PFSK-1 (cell line): ENCODE results near the gene SLC4A3.

ENCODE experiments used
- FOXP2 ChIP-seq: optimal IDR thresholded peaks from 2 replicates; pipeline ENCODE3; 2011; ENCODE audit warnings: borderline replicate concordance, control low read depth, inconsistent platforms; ENCODE audit not compliant: insufficient read depth; ENCODE audit errors: extremely low read length, extremely low read depth
- POLR2AphosphoS5 ChIP-seq: IDR thresholded peaks from 2 replicates; pipeline ENCODE4 v1.6.1; 2012; ENCODE audit warnings: low read depth, mild to moderate bottlenecking, control low read depth, low read length, moderate library complexity
- SIN3A ChIP-seq: IDR thresholded peaks from 2 replicates; pipeline ENCODE4 v1.6.1; 2012; ENCODE audit warnings: mild to moderate bottlenecking, low read length, moderate library complexity, borderline replicate concordance; ENCODE audit not compliant: insufficient read depth
- TAF1 ChIP-seq: IDR thresholded peaks from 2 replicates; pipeline ENCODE4 v1.6.1; 2012; ENCODE audit warnings: low read length, control low read depth, borderline replicate concordance; ENCODE audit not compliant: insufficient read depth
- TF ChIP-seq, protein P1 (sequence below), 2 experiments: IDR thresholded peaks; 2 replicates each; pipeline versions ENCODE4 v1.6.1 to v1.8.0; 2011 to 2012; ENCODE audit warnings: low read depth in 2 of 2, low read length in 2 of 2, control low read depth in 1 of 2, inconsistent platforms in 1 of 2, mild to moderate bottlenecking in 1 of 2, moderate library complexity in 1 of 2; ENCODE audit not compliant: insufficient read depth in 1 of 2

Gene SLC4A3

DNA sequence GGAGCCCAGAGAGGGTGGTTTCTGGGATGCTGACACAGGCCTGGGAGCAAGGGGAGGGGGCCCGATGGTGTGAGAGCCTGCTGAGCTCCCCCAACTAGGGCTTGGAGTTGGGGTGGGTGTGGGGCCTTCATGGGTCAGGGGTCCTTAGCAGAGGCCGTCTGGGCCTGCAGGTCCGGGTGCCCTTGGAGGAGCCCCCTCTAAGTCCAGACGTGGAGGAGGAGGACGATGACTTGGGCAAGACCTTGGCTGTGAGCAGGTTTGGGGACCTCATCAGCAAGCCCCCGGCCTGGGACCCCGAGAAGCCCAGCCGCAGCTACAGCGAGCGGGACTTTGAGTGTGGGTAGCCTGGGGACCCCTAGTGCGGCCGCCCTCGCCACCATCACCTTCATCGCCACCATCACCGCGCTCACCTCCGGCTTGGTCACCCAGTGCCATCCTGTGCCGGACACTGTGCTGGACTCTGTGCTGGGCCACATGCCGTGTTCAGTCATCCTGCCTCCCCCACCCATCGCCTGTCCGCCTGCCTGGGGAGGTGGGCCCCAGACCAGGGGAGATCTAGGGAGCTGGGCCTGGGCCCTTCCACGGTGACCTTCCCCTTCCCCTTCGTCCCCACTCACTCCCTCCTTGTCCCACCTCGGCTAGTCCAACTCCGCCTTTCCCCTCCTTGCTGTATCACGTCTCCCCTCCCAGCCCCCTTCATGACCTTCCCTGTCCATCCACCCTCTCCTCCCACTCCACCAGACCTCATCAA, 980 bp downstream of the SLC4A3 start:
- TF ChIP-seq, protein P1, sequence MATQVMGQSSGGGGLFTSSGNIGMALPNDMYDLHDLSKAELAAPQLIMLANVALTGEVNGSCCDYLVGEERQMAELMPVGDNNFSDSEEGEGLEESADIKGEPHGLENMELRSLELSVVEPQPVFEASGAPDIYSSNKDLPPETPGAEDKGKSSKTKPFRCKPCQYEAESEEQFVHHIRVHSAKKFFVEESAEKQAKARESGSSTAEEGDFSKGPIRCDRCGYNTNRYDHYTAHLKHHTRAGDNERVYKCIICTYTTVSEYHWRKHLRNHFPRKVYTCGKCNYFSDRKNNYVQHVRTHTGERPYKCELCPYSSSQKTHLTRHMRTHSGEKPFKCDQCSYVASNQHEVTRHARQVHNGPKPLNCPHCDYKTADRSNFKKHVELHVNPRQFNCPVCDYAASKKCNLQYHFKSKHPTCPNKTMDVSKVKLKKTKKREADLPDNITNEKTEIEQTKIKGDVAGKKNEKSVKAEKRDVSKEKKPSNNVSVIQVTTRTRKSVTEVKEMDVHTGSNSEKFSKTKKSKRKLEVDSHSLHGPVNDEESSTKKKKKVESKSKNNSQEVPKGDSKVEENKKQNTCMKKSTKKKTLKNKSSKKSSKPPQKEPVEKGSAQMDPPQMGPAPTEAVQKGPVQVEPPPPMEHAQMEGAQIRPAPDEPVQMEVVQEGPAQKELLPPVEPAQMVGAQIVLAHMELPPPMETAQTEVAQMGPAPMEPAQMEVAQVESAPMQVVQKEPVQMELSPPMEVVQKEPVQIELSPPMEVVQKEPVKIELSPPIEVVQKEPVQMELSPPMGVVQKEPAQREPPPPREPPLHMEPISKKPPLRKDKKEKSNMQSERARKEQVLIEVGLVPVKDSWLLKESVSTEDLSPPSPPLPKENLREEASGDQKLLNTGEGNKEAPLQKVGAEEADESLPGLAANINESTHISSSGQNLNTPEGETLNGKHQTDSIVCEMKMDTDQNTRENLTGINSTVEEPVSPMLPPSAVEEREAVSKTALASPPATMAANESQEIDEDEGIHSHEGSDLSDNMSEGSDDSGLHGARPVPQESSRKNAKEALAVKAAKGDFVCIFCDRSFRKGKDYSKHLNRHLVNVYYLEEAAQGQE (IDR thresholded peaks at IDR 0.05; ENCODE audit: insufficient read depth in 1 of 2, low read depth in 2 of 2, low read length in 2 of 2): no peak
- TF ChIP-seq SIN3A (no peak), FOXP2 (no peak), TAF1 (no peak), POLR2AphosphoS5 (no peak)

DNA sequence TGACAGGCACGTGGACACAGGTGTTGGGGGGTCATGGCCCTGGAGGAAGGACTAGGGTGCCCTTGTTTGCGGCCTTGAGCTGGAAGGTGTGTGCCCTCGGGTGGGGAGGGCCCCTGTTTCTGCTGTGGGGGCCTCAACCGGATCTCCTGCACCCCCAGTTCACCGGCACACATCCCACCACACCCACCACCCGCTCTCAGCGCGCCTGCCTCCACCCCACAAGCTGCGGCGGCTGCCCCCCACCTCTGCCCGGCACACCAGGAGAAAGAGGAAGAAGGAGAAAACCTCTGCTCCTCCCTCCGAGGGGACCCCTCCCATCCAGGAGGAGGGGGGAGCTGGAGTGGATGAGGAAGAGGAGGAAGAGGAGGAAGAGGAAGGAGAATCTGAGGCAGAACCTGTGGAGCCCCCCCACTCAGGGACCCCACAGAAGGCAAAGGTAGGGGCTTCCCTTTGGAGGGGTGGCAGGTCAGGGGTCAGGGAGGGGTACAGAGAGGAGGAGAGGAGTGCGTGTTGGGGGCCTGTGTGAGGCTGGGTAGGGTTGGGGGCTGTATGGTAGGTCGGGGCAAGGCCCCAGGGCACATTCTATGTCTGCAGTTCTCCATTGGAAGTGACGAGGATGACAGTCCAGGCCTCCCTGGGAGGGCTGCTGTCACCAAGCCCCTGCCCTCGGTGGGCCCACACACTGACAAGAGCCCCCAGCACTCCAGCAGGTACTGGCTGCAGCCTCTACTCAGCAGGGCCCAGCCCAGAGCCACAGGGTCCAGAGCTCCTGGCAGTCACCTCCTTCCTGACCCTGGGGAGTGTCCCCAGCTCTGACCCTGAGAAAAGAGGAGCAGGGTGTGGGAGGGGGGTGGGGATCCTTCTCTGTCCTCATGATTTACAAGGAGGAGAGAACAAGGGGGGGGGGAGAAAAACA, 1.8 kb downstream of the SLC4A3 start:
- TF ChIP-seq TAF1 (no peak), SIN3A (no peak), FOXP2 (no peak), POLR2AphosphoS5 (no peak)
- TF ChIP-seq, protein P1 (IDR thresholded peaks at IDR 0.05; ENCODE audit: insufficient read depth in 1 of 2, low read depth in 2 of 2, low read length in 2 of 2): no peak

DNA sequence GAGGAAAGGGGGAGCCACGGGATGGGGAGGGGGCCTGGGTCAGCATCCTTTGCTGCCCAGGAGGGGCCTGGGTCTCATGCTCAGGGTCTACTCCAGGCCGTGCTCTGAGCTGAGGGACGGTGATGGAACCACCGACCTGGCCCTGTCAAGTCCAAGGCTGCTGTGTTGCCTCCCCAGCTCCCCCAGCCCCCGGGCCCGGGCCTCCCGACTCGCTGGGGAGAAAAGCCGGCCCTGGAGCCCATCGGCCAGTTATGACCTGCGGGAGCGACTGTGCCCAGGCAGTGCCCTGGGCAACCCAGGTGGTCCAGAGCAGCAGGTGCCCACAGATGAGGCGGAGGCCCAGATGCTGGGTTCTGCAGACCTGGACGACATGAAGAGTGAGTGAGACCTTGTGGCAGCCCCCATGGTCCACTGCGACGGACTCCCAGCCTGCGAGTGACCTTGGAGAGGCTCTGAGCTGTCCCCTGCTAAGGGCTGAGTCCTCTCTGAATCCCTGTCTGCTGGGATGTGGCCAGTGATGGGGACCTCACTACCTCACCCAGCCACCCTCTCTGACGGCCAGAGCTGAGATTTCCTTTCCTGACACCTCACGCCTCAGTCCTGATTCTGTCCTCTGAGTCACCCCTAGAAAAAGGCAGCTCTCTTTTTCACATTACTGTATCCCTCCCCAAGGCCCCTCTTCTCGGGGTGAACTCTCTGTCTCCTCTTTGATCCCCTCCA, 2.7 kb downstream of the SLC4A3 start:
- TF ChIP-seq POLR2AphosphoS5: no peak
- TF ChIP-seq TAF1: no peak
- no peak for TF ChIP-seq FOXP2
- TF ChIP-seq SIN3A: no peak
- TF ChIP-seq, protein P1 (IDR thresholded peaks at IDR 0.05; ENCODE audit: insufficient read depth in 1 of 2, low read depth in 2 of 2, low read length in 2 of 2): no peak

DNA sequence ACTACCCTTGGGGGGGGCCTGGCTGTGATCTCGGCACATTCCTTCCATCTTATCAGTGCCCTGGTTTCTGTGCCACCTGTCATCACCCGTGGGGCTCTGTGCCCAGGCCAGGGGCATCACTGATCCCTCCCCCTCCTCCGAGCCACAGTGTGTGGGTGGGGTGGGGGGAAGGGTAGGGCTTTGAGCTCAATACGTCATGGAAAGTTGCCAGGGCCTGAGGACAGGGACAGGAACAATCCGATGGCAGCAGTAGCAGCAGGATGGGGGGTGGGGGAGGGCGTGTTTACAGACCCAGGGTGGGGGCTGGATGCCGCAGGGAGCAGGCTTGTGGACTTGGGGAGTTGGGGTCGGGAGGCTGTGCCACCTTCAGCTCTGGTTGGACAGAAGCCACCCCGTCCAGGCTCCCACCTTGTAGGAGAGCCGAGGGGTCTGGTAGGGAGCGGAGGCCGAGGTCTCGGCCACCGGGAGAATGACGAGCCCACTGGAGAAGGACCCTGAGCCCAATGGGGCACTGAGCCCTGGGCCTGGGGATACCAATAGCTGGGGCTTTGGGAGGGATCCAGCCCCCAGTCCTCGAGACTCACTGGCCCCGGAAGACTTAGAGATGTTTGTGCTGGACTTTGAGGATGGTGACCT, 3.5 kb downstream of the SLC4A3 start:
- TF ChIP-seq FOXP2 (no peak), SIN3A (no peak), TAF1 (no peak), POLR2AphosphoS5 (no peak)
- TF ChIP-seq, protein P1 (IDR thresholded peaks at IDR 0.05; ENCODE audit: insufficient read depth in 1 of 2, low read depth in 2 of 2, low read length in 2 of 2): no peak
